ENCODE data around the gene CBX8.

The CBX8 gene

GRCh38 chr17:79796763-79797491, at the start of gene CBX8:
TSS of gene CBX8 (minus strand) at chr17:79797077. CDS start at chr17:79796998, 79 bp downstream.
- peak; percentile 99 for DNase-seq

DNA sequence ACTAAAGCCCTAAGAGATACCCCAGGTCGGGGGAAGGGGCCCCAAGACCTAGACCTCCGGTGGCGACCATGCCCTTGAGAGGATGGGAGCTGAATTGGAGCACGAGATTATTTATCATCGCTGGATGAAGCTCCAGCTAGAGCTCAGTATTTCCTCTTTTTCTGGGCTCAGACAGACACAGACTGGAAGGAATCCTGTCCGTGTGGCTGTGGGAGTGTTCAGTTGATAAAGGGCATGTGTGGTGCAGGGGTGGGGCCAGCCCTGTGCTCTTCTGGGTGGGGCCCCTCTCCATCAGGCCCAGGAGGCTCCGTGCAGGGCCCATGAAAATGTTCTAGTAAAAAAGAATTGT, 48.7 kb upstream of the CBX8 start:
- no peak for DNase-seq

- peak; percentile 44 for DNase-seq
Measured at GRCh38 chr17:79844869-79845600, 48.2 kb upstream of the CBX8 start.

DNA sequence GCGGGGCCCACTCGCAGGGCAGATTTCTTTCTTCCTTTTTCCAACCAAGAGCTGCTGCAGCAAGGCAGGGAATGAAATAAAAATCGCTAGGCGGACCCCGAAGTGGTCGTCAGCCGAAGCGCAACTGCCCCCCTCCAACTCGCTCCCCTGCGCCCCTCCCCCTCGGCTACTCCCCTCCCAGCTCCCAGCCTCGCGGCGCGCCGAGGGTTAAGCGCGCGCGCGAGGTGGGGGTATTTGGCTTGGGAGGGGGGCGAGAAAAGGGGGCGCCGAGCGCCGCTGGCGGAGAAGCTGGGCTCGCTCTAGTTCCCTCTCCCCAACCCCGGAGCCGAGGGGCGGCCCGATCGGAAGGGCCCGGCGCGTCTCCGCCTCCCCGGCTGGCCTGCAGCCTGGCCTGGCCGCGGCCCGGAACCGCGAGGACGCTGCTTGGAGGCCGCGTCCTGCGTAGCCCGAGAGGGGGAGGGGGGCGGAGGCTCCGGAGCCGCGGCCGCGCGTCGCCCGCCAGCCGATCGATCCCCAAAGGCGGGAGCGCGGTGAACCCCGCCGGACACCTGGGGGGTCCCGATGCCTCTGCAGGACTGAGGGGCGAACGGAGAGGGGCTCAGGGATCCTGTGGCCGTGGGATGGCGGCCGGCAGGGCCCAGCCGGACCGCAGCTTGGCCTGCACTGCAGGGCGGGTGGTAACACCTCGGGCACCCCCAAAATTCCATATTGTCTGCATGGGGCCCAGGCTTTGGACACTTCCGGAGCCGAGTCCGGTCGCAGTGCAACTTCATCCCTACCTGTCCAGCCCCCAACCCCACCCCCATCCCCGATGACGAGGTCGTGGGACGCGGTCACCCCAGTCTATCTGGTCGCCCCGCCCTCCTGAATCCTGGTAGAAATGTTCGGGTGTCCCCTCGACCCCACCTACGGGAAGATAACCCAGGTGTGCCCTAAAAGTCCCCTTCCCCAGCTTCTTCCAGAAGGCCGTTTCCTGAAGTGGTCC, 47.2 kb upstream of the CBX8 start:
- DNase-seq: no peak

DNA sequence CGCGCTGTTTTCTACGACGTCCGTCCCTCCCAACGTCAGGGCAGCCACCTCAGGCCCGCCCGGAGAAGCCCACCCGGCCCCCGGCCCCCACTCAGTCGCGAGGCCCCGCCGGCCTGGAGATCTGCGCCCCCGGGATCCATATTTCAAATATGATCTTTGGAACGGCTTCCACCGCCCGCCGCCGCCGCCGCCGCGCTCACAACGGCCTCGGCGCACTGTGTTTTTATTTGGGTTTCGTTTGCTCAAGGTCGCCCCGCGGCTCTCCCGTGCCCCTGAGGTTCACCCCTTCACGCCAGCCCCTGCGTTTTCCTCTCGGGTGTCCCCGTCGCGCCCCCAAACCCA, 46.6 kb upstream of the CBX8 start:
- DNase-seq: no peak

DNA sequence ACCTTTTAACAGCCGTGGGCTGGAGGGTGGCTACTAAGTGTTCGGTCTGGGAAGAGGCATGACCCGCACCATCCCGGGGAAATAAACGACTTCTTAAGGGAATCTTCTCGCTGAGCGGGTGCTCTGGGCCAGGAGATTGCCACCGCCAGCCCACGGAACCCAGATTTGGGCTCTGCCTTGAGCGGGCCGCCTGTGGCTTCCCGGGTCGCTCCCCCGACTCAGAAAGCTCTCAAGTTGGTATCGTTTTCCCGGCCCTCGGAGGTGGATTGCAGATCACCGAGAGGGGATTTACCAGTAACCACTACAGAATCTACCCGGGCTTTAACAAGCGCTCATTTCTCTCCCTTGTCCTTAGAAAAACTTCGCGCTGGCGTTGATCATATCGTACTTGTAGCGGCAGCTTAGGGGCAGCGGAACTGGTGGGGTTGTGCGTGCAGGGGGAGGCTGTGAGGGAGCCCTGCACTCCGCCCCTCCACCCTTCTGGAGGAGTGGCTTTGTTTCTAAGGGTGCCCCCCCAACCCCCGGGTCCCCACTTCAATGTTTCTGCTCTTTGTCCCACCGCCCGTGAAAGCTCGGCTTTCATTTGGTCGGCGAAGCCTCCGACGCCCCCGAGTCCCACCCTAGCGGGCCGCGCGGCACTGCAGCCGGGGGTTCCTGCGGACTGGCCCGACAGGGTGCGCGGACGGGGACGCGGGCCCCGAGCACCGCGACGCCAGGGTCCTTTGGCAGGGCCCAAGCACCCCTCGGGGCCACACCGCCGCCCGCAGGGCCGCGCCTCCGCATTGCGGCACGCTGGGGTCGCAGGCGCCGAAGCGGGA, 46.0 kb upstream of the CBX8 start:
- DNase-seq: peak; percentile 43

DNA sequence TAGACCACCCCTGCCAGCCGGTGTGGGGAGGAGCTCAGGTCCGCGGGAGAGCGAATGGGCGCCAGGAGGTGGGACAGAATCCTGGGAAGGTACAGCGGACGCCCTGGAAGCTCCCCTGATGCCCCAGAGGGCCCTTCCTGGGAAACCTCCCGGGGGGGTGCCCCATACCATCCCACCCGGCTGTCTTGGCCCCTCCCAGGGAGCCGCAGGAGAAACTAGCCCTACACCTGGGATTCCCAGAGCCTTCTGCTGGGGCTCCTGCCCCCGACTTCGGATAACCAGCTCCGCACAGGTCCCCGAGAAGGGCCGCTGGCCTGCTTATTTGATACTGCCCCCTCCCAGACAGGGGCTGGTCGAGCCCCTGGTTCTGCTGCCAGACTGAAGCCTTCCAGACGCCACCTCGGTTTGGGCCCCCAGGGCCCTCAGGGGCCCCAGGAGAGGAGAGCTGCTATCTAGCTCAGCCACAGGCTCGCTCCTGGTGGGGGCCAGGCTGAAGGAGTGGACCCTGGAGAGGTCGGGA, 45.3 kb upstream of the CBX8 start:
- no peak for DNase-seq

DNA sequence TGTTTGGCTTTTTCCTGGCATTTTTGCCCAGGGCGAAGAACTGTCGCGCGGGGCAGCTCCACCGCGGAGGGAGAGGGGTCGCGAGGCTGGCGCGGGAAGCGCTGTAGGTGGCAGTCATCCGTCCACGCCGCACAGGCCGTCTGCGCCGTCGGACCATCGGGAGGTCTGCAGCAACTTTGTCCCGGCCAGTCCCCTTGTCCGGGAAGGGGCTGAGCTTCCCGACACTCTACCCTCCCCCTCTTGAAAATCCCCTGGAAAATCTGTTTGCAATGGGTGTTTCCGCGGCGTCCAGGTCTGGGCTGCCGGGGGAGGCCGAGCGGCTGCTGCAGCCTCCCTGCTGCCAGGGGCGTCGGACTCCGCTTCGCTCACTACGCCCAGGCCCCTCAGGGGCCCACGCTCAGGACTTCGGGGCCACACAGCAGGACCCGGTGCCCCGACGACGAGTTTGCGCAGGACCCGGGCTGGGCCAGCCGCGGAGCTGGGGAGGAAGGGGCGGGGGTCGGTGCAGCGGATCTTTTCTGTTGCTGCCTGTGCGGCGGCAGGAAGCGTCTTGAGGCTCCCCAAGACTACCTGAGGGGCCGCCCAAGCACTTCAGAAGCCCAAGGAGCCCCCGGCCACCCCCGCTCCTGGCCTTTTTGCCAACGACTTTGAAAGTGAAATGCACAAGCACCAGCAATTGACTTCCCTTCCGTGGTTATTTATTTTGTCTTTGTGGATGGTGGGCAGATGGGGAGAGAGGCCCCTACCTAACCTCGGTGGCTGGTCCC, 44.7 kb upstream of the CBX8 start:
- no peak for DNase-seq

- DNase-seq: no peak
Measured at GRCh38 chr17:79840989-79841286, 44.1 kb upstream of the CBX8 start.

- DNase-seq: no peak
Measured at GRCh38 chr17:79840269-79840988, 43.6 kb upstream of the CBX8 start.

GRCh38 chr17:79839356-79840268, 42.7 kb upstream of the CBX8 start, which contains the start of gene CBX4:
TSS of gene CBX4 (minus strand) at chr17:79839440. CDS start at chr17:79839251, 189 bp downstream.
- peak; percentile 93 for DNase-seq

GRCh38 chr17:79838522-79839274, 41.8 kb upstream of the CBX8 start:
- DNase-seq: peak; percentile 56

DNA sequence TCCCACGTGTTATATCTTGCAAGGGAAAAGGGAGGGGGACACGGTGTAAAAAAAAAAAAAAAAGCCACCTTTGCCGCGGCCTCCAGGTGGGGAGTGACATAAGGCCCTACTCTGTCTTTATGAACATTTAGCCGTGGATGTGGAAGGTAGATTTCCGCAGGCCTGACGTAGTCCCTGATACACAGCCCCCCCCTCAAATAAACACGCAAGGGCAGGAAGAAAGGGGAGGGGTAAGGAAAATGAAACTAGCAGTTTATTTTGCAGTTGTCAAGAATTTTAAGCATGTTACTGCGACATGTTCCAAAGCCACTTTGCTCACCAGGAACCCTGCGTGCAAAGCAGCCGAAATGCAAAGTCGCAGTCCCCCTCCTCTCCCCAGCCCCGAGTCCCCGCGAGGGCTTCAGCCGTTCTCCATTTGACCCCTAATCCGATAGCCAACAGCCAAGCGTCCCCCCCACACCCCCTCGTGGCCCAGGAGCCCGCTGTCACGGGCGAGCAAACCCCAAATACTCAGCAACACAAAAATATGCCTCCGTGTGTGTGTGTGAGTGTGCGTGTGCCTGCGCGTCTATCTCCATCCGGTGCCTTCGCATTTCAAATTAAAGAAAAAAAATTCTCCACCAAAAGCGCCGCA, 41.1 kb upstream of the CBX8 start:
- peak; percentile 62 for DNase-seq

DNA sequence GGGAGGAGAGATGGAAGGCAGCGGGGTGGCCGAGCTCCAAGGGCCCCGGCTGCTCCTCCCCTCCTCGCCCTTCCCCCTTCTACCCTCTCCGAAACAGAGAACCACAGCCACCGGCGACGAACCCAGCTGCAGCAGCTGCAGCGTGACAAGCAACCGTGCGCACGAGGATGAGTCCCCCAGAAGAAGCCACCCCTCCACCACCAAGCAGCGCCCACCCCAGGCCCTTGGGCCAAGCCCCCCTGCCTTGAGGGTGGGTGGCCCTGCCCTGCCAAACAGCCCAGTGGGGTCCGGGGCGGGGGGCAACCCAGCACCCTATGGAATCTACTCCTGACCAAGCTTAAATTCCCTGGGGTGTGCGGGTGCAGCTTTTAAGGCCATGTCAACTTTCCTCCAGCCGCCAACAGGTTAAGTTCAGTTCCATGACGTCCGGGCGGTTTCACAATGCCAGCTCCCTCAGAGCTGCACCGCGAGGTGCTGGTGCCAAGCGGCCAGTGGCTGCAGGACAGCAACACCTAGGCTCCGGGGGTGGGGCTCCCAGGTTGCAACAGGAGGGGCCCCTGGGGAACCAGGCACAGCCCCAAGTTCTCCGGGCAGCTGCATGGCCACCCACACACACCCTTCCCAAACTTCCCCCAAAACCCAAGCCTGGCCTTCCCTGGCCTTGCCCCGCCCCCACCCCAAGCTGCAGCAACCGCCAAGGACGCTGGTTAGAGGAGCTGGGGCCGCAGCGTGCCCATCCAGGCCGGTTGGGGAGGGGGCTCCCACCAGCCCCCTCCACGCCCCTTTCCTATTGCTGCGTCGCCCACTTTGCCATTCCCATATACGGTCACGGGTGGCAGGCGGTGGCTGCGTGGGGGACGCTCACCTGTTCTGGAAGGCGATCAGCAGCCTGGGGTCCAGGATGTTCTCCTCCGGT, 40.4 kb upstream of the CBX8 start:
- no peak for DNase-seq

GRCh38 chr17:79836510-79836971, 39.7 kb upstream of the CBX8 start:
- no peak for DNase-seq

- no peak for DNase-seq
Measured at GRCh38 chr17:79835953-79836509, 39.2 kb upstream of the CBX8 start.

DNA sequence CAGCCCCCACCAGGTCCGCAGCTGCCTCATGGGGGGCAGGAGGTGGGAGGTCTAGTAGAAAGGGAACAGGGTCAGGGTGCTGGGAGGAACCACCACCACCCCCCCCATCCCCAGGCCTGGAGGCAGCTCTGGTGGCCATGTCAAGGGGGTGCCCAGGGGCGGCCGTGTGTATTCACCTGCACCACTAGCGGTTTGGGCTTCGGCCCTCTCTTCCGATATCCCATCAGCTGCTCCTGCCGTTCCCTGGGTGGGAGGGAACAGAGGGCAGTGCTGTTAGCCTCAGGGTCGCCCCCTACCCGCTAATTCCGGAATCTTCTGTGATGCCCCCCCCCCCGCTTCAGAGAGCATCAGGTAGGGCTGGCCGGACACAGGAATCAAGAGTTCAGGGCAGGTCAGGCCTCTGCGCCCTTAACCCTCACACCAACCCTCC, 38.6 kb upstream of the CBX8 start:
- no peak for DNase-seq

Data from CD4-positive, alpha-beta T cell treated with Interleukin-17A for 1 hour (primary cell).